ENCODE data around the gene MYOCOS.

Gene MYOCOS

DNA sequence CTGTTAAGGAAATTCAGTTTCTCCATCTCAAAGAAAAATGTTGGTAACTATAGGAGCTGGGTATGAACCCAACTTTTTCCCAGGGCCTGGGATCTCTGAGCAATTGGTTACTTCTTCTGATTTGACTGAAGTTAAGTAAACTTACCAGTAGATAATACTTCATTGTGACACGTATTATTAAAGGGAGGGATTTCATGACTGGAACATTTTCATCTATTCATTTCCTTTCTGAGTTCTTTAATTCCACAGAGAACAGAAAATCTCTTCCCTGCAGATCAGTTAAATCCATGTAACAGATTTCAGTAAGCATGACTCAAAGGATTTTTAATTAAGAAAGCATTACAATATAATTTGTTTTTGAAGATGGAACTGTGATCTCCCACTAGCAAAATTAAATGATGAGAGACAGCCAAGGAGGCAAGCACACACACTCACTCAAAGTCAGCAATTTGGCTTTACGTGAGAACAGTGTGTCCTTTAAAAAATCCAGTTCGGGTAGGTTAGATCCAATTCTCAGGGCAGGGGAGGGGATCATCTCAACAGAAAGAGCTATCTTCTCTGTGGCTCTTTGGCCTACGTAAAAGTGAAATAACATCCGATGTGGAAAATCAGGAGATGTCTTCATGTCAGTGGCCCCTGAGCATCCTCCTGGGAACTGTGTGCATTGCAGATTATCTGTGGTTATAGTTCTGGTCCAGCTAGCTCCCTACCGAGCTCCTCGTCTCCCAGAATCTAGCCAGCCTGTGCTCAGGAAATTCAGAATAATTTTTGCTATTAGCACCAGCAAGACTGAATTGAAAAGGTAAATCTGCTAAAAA, 41.2 kb downstream of the MYOCOS start:
- DNase-seq (ENCODE audit: low read depth in 2 of 2) = no peak

DNA sequence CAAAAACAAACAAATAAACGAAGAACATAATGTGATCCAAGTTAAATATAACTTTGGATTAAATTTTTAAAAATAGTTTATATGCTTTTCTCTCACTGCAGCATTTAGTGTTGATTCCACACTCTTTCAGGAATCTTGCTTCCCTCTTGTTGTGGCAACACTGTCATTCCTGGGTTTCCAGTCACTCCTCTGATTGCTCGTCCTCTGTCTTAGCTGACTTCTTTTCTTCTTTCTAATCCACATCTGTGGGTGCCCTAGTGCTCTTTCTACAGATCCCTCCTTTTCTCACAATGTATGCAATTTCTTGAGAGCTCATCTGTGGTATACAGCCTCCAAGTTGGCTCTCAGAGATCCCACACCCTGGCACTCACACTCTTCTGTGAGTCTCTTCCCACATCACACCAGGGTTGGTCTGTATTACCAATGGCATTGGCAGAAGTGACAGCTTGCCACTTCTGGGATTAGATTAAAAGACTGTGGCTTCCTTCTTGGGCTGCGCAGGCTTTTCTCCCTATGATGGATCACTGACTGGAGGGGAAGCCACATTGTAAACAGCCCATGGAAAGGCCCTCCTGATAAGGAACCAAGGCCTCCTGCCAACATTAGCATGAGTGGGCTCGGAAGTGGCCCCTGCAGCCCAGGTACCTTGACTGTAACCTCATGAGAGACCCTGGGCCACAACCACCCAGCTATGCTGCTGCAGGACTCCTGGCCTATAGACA, 42.0 kb downstream of the MYOCOS start:
- no peak for DNase-seq (ENCODE audit: low read depth in 2 of 2)

DNA sequence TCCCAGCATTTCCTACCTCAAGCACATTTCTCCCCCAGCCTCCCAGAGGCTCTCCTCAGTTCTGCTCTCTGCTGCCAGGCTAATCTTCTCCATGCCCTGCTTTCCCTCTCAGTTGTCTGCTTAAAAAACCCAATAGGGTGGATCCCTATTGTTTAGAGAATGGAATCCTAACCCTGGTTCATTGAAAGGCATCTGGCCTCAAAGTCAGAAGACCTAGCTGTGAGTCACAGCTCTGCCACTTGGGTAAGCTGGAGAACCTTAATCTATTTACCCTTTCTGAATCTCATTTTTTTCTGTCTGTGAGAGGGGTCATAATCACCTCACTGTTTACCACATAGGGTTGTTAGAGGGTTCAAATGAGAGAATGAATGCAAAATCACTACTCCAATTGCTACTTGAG, 42.9 kb downstream of the MYOCOS start:
- no peak for DNase-seq (ENCODE audit: low read depth in 2 of 2)

DNA sequence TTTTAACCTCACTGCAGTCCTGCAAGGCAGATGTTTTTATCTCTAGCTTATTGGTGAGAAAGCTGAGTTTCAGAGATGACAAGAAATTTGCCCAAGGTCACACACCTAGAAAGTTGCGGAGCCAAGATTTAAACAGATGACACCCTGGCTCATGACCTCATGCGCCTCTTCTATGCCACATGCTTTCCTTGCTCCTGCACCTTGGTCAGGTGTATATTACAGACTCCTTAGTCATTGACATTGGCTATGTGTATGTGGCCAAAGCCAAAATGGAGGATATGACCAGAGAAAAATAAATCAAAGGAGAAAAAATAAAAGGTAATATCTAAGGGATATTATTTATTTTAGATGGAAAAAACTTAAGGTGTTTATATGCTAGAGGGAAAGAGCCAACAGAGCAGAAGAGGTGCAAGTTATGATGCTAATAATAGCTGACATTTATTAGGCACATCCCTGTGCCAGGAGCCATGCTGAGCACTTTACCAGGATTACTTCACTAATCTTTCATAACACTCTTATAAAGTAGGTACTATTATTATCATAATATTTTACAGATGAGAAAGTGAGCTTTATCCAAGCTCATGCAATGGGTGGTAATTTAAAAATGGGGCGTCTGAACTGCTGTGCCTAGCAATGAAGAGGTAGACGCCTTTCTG, 44.2 kb downstream of the MYOCOS start:
- DNase-seq (ENCODE audit: low read depth in 2 of 2) = no peak

DNA sequence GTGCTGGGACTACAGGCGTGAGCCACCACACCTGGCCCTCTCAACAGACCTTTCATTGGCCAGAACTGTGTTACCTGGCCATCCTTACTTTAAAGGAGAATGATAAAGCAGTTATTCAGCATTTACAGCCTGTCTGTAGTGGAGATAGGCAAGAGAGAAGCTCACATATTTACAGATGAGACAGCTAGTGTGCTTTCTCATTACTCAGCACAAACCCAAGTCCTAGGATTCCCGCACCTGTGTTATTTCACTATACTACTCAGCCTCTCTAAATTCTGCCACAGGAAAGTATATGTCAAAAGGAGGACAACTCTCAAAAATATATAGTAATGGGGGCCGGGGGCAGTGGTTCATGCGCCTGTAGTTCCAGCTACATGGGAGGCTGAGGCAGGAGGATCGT, 46.3 kb downstream of the MYOCOS start:
- no peak for DNase-seq (ENCODE audit: low read depth in 2 of 2)

DNA sequence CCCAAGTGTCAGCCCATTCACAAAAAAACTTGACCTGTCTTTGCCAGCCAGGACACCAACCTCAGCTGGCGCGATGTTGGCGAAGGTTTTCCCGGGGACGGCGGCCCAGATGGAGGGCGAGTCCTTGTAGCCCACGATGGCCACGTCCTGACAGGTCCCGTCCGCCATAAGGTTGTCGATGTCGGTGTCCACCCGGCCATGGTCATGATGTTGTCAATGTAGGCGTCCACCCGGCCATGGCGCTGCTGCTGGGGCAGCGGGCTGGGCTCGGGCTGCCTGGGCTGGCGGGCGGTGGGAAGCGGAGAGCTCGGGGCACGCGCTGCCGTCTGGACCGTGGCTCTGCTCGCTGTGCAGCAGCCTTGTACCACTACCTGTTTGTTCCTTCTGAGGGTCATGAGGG, 48.7 kb downstream of the MYOCOS start:
- DNase-seq (ENCODE audit: low read depth in 2 of 2) = no peak

DNA sequence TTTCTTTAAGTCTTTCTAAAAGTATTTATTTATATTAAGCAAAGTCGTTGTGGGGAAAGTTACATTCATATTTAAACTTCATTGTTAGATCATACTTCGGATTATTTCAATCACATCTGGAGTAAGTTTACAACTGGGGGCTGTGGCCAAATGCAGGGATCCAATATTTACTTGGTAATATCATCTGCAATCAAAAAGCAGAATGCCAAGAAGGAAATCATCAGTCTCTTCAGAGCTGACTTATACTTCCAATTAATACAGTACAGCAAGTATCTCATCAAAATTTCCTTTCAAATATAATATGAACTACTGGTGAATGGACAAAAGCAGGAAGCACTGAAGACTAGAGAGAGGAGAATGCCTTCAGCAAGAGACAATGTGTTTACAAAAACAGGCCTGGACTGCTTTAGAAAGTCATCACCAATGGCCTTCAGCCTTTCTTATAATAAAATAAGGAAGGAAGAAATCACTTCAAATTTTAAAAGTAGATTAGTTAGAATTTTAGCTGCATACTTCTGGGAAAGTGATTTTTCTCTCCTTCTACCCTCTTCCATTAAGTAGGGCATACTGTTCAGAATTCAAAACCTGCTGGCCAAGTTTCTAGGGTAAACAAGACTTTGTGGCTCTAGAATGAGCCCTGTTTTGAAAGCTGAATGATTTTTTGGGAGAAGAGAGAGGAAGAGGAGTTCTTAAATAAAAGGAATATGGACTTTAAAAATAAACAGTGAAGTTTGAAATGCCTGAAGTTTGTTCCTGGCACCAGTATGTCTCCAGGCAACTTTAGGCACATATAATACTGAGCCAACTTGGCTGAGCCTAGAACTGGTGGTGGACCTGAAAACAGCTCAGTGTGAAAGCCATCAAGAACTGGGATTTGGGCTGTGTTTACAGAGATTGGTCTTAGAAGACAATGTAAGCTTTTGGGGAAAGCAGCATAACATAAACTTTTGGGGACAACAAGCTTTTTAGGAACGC, 52.7 kb downstream of the MYOCOS start:
- no peak for DNase-seq (ENCODE audit: low read depth in 2 of 2)
